ENCODE results near the gene MBOAT2.

MBOAT2 gene

GRCh38 chr2:8853426-8853825 lies 150.1 kb downstream of the MBOAT2 start:
- no peak for TF ChIP-seq CTCF (IDR thresholded peaks at IDR 0.05; ENCODE audit: low read depth, low read length)
- DNase-seq (ENCODE audit: low read depth, low spot score), result no peak
- H3K4me3 ChIP-seq (ENCODE audit: low read depth, low read length), result no peak overlapping the region
- in situ Hi-C loops (cut with HindIII; ENCODE audit: low sequenced_read_pairs), result no loop called here

- H3K4me3 ChIP-seq (ENCODE audit: low read depth, low read length), result no peak overlapping the region
- TF ChIP-seq CTCF (IDR thresholded peaks at IDR 0.05; ENCODE audit: low read depth, low read length), result no peak
- no peak for DNase-seq (ENCODE audit: low read depth, low spot score)
- in situ Hi-C loops (cut with HindIII; ENCODE audit: low sequenced_read_pairs), result no loop called here
These were observed 151.5 kb downstream of the MBOAT2 start for GRCh38 chr2:8851811-8852560.

GRCh38 chr2:8850845-8851487 lies 152.5 kb downstream of the MBOAT2 start:
- no peak for TF ChIP-seq CTCF (IDR thresholded peaks at IDR 0.05; ENCODE audit: low read depth, low read length)
- no peak overlapping the region for H3K4me3 ChIP-seq (ENCODE audit: low read depth, low read length)
- DNase-seq (ENCODE audit: low read depth, low spot score), result no peak
- in situ Hi-C loops (cut with HindIII; ENCODE audit: low sequenced_read_pairs), result no loop called here

- peak; percentile 56 for DNase-seq (ENCODE audit: low read depth, low spot score)
- in situ Hi-C loops (cut with HindIII; ENCODE audit: low sequenced_read_pairs), result no loop called here
- no peak for TF ChIP-seq CTCF (IDR thresholded peaks at IDR 0.05; ENCODE audit: low read depth, low read length)
- H3K4me3 ChIP-seq (ENCODE audit: low read depth, low read length), result no peak overlapping the region
These were observed 154.2 kb downstream of the MBOAT2 start for GRCh38 chr2:8849327-8849726.

GRCh38 chr2:8848328-8849100 lies 155.0 kb downstream of the MBOAT2 start:
- DNase-seq (ENCODE audit: low read depth, low spot score), result no peak
- no peak for TF ChIP-seq CTCF (IDR thresholded peaks at IDR 0.05; ENCODE audit: low read depth, low read length)
- in situ Hi-C loops (cut with HindIII; ENCODE audit: low sequenced_read_pairs), result no loop called here
- no peak overlapping the region for H3K4me3 ChIP-seq (ENCODE audit: low read depth, low read length)

GRCh38 chr2:8847400-8847799 lies 156.1 kb downstream of the MBOAT2 start:
- no peak for DNase-seq (ENCODE audit: low read depth, low spot score)
- in situ Hi-C loops (cut with HindIII; ENCODE audit: low sequenced_read_pairs), result no loop called here
- no peak overlapping the region for H3K4me3 ChIP-seq (ENCODE audit: low read depth, low read length)
- no peak for TF ChIP-seq CTCF (IDR thresholded peaks at IDR 0.05; ENCODE audit: low read depth, low read length)

All from astrocyte of the spinal cord (primary cell).